WERI-Rb-1 (cell line): ENCODE data around the gene KCNQ1OT1.

Experiments used
- DNase-seq: peaks from one replicate; pipeline ENCODE4 v3.0.0-alpha.2; 2020
- H3K27ac ChIP-seq: fragments of 250-450 bp; sonication (Bioruptor Pico); 2 replicates; pipeline ENCODE4 v1.5.1; 2020; ENCODE audit warnings: mild to moderate bottlenecking, moderate library complexity
- H3K27me3 ChIP-seq: fragments of 250-450 bp; sonication (Bioruptor Pico); 2 replicates; pipeline ENCODE4 v1.5.1; 2021; ENCODE audit warnings: mild to moderate bottlenecking, low read depth, moderate library complexity; ENCODE audit not compliant: insufficient read depth, severe bottlenecking
- H3K36me3 ChIP-seq: fragments of 250-450 bp; sonication (Bioruptor Pico); 2 replicates; pipeline ENCODE4 v1.5.1; 2020; ENCODE audit warnings: mild to moderate bottlenecking, moderate library complexity
- H3K4me3 ChIP-seq: 2 replicates; pipeline ENCODE4 v1.5.1; 2011; ENCODE audit warnings: low read depth, mild to moderate bottlenecking, control low read depth, low read length
- H3K9me3 ChIP-seq: fragments of 250-450 bp; sonication (Bioruptor Pico); 2 replicates; pipeline ENCODE4 v1.5.1; 2021; ENCODE audit warnings: mild to moderate bottlenecking, moderate library complexity; ENCODE audit not compliant: severe bottlenecking
- CTCF ChIP-seq: IDR thresholded peaks from 2 replicates; pipeline ENCODE4 v1.5.1; 2011; ENCODE audit warnings: low read depth, mild to moderate bottlenecking, control low read depth, inconsistent platforms, low read length

Gene KCNQ1OT1

GRCh38 chr11:2561696-2562581, 137.9 kb downstream of the KCNQ1OT1 start:
- no peak for DNase-seq
- Histone ChIP-seq H3K36me3 (no peaks in the 10 kb centered on the region), H3K27me3 (no peaks in the 10 kb centered on the region), H3K27ac (no peak overlapping the region), H3K9me3 (no peaks in the 10 kb centered on the region), H3K4me3 (no peak overlapping the region)
- TF ChIP-seq CTCF, result no peak

DNA sequence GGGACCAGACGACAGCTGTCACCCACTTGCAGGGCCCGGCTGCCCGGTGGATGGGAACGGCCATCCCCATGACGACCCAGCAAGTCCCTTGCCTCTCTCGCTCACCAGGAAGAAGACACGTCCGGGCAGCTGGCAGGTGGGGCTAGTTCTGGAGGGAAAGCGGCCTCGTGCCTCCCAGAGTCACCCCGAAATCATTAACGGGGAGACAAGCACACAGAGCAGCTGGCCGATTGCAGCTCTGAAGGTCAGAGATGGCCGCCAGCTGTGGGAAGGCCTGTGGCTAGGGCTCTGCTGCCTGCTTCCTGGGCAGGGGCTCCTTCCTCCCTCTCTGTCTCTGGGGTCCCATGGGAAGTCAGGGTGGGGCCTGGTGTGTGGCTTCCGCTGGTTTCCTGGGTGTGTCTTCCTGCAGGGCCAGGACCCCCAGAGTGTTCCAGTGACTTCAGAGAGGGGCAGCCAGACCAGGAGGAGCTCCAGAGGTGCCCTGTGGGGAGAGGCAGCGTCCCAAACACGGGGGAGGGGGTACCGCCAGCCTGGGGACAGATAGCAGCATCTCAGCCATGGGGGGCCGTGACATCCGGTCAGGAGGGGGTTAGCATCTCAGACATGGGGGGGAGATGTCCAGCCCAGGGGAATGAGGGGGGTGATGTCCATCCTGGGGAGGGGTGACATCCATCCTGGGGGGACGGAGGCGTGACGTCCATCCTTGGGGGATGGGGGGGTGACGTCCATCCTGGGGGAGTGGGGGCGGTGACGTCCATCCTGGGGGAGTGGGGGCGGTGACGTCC, 140.1 kb downstream of the KCNQ1OT1 start:
- no peak overlapping the region for H3K4me3 ChIP-seq
- no peak for DNase-seq
- TF ChIP-seq CTCF, result no peak
- H3K36me3 ChIP-seq, result no peaks in the 10 kb centered on the region
- no peaks in the 10 kb centered on the region for H3K9me3 ChIP-seq
- no peak overlapping the region for H3K27ac ChIP-seq
- no peaks in the 10 kb centered on the region for H3K27me3 ChIP-seq

DNA sequence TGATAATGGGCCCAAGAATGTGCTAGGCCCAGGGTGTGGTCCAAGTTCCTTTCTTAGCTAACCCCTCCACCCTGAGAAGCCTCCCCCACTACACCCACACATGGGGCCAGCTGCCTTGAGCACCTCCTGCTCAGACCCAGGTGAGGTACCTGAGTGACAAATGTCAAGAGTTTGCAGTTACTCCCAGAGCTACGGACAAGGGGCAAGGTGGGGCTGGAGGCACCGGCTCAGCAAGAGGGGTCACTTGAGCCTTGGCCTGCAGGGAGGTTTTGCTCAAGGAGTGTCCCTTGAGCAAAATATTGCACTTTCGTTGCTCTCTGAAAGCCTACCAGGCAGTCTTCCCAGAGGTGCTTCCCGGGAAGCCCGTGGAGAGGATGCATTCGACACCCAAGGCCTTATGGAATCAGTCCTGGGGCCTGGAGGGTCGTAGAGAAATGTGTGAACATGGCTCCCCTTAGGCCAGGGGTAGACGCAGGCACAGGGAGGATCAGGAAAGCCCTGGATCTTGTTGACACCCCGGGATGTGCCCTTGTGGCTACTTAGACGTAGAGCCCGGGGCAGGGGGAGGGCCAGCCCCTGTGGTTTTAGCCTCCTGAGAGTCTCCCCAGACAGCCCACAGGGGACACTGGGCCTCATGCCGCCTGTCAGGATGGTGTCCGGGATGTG, 140.8 kb downstream of the KCNQ1OT1 start:
- H3K9me3 ChIP-seq, result no peaks in the 10 kb centered on the region
- H3K27me3 ChIP-seq, result no peaks in the 10 kb centered on the region
- H3K36me3 ChIP-seq, result no peaks in the 10 kb centered on the region
- H3K27ac ChIP-seq, result no peak overlapping the region
- no peak for TF ChIP-seq CTCF
- H3K4me3 ChIP-seq, result no peak overlapping the region
- DNase-seq, result no peak

DNA sequence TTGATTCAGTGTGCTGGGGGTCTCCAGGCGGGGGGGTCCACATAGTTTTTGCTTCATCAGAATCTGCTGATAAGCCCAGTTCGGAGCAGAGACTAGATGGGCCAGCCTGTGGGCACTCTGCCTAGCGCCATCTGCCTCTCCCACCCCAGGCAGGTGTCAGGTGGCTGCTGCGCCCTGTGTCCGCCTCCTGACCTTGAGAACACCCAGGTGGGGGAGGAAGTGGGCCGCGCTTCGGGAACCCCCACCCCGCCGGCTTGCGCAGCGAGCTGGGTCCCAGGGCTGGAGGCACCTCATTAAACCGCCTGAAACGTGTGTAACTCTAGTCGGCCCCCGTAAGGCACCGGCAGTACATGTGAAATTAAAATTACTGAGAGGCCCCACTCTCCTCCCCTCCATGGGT, 141.4 kb downstream of the KCNQ1OT1 start:
- H3K4me3 ChIP-seq, result no peak overlapping the region
- TF ChIP-seq CTCF, result no peak
- no peak for DNase-seq
- no peaks in the 10 kb centered on the region for H3K9me3 ChIP-seq
- no peak overlapping the region for H3K27ac ChIP-seq
- H3K36me3 ChIP-seq, result no peaks in the 10 kb centered on the region
- H3K27me3 ChIP-seq, result no peaks in the 10 kb centered on the region
